Measurements from ENCODE around the gene PPP1R14B. TPM values are rescaled to one million over a fixed set of nuclear protein-coding genes. Genes with fewer than 3 reads are reported as not detected.

PPP1R14B gene
- total RNA-seq, 3 donors from 2014 or later = 73.6 to 142 (median 87.5) TPM

DNA sequence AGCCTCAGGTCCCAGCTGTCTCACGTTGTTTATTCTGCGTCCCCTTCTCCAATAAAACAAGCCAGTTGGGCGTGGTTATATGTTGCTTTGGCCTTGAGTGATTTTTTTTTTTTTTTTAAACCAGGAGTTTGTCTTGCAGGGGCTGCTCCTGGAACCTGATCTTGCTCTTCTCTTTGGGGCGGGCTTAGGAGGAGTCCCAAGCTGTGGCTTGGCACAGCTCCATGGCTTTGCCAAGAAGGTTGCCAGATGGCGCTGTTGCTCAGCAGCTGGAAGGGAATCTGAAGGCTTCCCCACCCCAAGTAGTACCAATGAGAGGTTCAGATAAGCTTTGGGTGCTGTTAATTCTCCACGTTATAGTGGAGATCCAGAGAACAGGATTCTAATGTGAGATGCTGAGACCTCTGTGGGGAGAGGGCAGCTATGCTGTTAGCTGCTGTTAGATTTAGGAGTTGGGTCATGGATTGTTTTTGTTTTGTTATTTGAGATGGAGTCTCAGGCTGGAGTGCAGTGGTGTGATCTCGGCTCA, 42.2 kb downstream of the PPP1R14B start:
- peak; percentile 74 for ATAC-seq
- Histone ChIP-seq H3K36me3 (ENCODE audit: low read depth) (peaks cover 14% of the 10 kb centered on the region), H3K4me1 (ENCODE audit: low read depth) (peaks cover 32% of the 10 kb centered on the region), H3K9me3 (no peaks in the 10 kb centered on the region), H3K4me3 (no peak overlapping the region)
- TF ChIP-seq, protein P1, sequence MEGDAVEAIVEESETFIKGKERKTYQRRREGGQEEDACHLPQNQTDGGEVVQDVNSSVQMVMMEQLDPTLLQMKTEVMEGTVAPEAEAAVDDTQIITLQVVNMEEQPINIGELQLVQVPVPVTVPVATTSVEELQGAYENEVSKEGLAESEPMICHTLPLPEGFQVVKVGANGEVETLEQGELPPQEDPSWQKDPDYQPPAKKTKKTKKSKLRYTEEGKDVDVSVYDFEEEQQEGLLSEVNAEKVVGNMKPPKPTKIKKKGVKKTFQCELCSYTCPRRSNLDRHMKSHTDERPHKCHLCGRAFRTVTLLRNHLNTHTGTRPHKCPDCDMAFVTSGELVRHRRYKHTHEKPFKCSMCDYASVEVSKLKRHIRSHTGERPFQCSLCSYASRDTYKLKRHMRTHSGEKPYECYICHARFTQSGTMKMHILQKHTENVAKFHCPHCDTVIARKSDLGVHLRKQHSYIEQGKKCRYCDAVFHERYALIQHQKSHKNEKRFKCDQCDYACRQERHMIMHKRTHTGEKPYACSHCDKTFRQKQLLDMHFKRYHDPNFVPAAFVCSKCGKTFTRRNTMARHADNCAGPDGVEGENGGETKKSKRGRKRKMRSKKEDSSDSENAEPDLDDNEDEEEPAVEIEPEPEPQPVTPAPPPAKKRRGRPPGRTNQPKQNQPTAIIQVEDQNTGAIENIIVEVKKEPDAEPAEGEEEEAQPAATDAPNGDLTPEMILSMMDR (IDR thresholded peaks at IDR 0.05) = peak; percentile 59
- intact Hi-C loops (cut with DNase I, micrococcal nuclease) = loop anchor here in 1 of 2 donors (10.0 kb wide), 1 partner anchor 100 kb away; the partner anchor contains the start of genes CATSPERZ and ESRRA
- peak; percentile 89 to 96 (median 93) for DNase-seq

DNA sequence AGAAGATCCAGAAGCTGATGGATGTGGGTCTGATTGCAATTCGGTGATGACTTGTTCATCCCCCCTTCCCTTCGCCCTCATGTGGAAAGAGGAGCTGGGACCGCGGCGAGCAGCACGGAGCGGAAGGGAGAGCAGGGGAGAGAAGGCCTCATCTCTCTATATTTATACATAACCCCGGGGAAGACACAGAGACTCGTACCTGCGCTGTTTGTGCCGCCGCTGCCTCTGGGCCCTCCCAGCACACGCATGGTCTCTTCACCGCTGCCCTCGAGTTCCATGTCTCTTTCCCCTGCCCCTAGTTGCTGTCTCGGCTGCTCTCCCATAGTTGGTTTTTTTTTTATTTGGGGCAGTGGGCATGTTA, 42.7 kb downstream of the PPP1R14B start:
- Histone ChIP-seq H3K4me1 (ENCODE audit: low read depth) (peaks cover 32% of the 10 kb centered on the region), H3K4me3 (no peak overlapping the region)
- intact Hi-C loops (cut with DNase I, micrococcal nuclease) = loop anchor here in 1 of 2 donors (10.0 kb wide), 1 partner anchor 101 kb away; the partner anchor contains the start of genes CATSPERZ and ESRRA

DNA sequence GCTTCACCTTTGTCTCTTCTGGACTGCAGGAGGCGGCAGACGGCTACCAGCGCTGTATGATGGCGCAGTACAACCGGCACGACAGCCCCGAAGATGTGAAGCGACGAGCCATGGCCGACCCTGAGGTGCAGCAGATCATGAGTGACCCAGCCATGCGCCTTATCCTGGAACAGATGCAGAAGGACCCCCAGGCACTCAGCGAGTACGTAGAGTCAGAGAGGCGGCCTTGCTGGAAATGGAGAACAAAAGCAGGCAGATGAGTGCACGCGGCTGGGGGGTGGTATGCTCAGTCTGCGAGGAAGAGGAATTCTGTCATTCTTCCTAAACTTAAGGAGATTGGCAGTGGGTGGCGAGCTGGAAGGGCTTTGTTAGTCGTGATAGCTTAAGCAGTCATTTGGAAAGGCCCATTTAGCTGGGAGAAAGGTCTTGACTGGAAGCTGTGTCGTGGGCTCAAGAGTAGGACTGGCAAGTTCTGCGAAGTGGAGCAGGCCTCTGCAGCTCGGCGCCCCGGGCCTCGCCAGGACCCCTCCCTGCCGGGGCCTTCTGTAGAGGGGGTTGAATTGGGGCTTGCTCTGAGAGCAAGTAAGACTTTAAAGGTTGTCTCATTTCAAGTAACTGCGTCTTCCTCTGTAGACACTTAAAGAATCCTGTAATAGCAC, 43.2 kb downstream of the PPP1R14B start:
- TF ChIP-seq, protein P1 (IDR thresholded peaks at IDR 0.05) = no peak
- H3K36me3 ChIP-seq (ENCODE audit: low read depth) = peaks cover 14% of the 10 kb centered on the region

More for the DNA sequence above, 42.7 kb downstream of the PPP1R14B start:
- TF ChIP-seq, protein P1 (IDR thresholded peaks at IDR 0.05) = no peak
- H3K36me3 ChIP-seq (ENCODE audit: low read depth) = peaks cover 14% of the 10 kb centered on the region
- peak in 1 of 3 donors; percentile 35 for DNase-seq
- no peak for ATAC-seq
- H3K9me3 ChIP-seq = no peaks in the 10 kb centered on the region

DNA sequence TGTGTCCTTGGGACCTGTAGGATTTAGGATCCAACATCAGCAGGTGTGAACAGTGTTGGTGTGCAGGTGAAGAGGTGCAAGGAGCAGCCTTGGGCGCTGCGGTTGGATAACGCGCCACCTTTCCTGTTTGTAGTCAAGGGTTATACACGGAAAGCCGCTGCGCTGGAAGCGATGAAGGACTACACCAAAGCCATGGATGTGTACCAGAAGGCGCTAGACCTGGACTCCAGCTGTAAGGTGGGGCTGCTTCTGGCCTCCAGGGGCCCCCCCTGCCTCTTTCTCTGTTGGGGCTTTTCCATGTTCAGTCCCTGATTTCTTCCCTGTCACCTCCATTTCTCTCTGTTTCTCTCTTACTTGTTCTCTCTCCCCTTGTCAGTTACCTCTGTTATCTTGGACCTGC, 43.8 kb downstream of the PPP1R14B start:
- ATAC-seq (no peak), DNase-seq (no peak)
- TF ChIP-seq, protein P1 (IDR thresholded peaks at IDR 0.05) = no peak
- H3K9me3 ChIP-seq = no peaks in the 10 kb centered on the region
- H3K4me1 ChIP-seq (ENCODE audit: low read depth) = peaks cover 29% of the 10 kb centered on the region
- intact Hi-C loops (cut with DNase I, micrococcal nuclease) = loop anchor here in 1 of 2 donors (10.0 kb wide), 1 partner anchor 102 kb away; the partner anchor contains the start of genes CATSPERZ and ESRRA
- H3K36me3 ChIP-seq (ENCODE audit: low read depth) = peaks cover 14% of the 10 kb centered on the region
- no peak overlapping the region for H3K4me3 ChIP-seq

More for the DNA sequence above, 43.2 kb downstream of the PPP1R14B start:
- no peaks in the 10 kb centered on the region for H3K9me3 ChIP-seq
- intact Hi-C loops (cut with DNase I, micrococcal nuclease) = loop anchor here in 1 of 2 donors (10.0 kb wide), 1 partner anchor 101 kb away; the partner anchor contains the start of genes CATSPERZ and ESRRA
- no peak overlapping the region for H3K4me3 ChIP-seq
- ATAC-seq = no peak
- H3K4me1 ChIP-seq (ENCODE audit: low read depth) = peaks cover 32% of the 10 kb centered on the region
- DNase-seq = no peak

DNA sequence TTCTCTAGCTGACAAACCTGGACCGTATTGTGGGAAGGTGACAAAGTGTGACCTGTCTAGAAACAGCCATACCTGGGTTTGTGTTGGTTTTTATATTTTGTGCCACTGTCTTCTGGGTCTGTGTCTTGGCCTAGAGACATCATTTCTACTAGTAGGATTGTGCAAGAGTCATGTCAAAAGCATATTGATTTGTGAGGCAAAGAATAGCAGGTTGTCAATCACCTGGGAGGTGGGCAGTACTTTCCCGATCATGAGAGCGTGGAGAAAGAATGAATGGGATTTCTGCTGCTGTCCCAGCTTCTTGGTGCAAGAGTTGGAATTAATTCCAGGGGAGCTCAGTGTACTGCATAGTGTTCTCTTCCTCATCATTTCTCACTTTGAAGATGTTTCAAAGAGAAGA, 45.2 kb downstream of the PPP1R14B start:
- H3K4me3 ChIP-seq = no peak overlapping the region
- DNase-seq = no peak
- TF ChIP-seq, protein P1 (IDR thresholded peaks at IDR 0.05) = no peak
- peaks cover 14% of the 10 kb centered on the region for H3K36me3 ChIP-seq (ENCODE audit: low read depth)
- intact Hi-C loops (cut with DNase I, micrococcal nuclease) = loop anchor here in 1 of 2 donors (10.0 kb wide), 1 partner anchor 103 kb away; the partner anchor contains the start of genes CATSPERZ and ESRRA
- H3K4me1 ChIP-seq (ENCODE audit: low read depth) = peaks cover 24% of the 10 kb centered on the region
- no peak for ATAC-seq
- H3K9me3 ChIP-seq = no peaks in the 10 kb centered on the region

Measured in mucosa of descending colon (tissue), 3 donors.